ENCODE measurements around the gene TMEM87B. TPM values are rescaled to one million over a fixed set of nuclear protein-coding genes. Genes with fewer than 3 reads are reported as not detected.

The TMEM87B gene
- total RNA-seq, 1 donor = 112 TPM

GRCh38 chr2:112077814-112078213 is 22.7 kb downstream of the TMEM87B start:
- no peak for DNase-seq (ENCODE audit: low read depth)
- no peak overlapping the region for H3K4me3 ChIP-seq (ENCODE audit: low read depth, low read length)
- TF ChIP-seq CTCF (IDR thresholded peaks at IDR 0.05; ENCODE audit: insufficient read depth, low read depth, low read length) = no peak

- peak; percentile 58 for DNase-seq (ENCODE audit: low read depth)
- no peak overlapping the region for H3K4me3 ChIP-seq (ENCODE audit: low read depth, low read length)
- no peak for TF ChIP-seq CTCF (IDR thresholded peaks at IDR 0.05; ENCODE audit: insufficient read depth, low read depth, low read length)
These were observed 26.2 kb downstream of the TMEM87B start for GRCh38 chr2:112081262-112081661.

- H3K4me3 ChIP-seq (ENCODE audit: low read depth, low read length) = no peak overlapping the region
- TF ChIP-seq CTCF (IDR thresholded peaks at IDR 0.05; ENCODE audit: insufficient read depth, low read depth, low read length) = no peak
- DNase-seq (ENCODE audit: low read depth) = peak; percentile 91
These were observed 29.8 kb downstream of the TMEM87B start for GRCh38 chr2:112084689-112085374.

- TF ChIP-seq CTCF (IDR thresholded peaks at IDR 0.05; ENCODE audit: insufficient read depth, low read depth, low read length) = no peak
- H3K4me3 ChIP-seq (ENCODE audit: low read depth, low read length) = no peak overlapping the region
- no peak for DNase-seq (ENCODE audit: low read depth)
These were observed 30.3 kb downstream of the TMEM87B start for GRCh38 chr2:112085375-112085730.

GRCh38 chr2:112085916-112086669 is 31.0 kb downstream of the TMEM87B start:
- TF ChIP-seq CTCF (IDR thresholded peaks at IDR 0.05; ENCODE audit: insufficient read depth, low read depth, low read length) = no peak
- no peak for DNase-seq (ENCODE audit: low read depth)

GRCh38 chr2:112087346-112088020 is 32.4 kb downstream of the TMEM87B start:
- no peak for DNase-seq (ENCODE audit: low read depth)
- no peak for TF ChIP-seq CTCF (IDR thresholded peaks at IDR 0.05; ENCODE audit: insufficient read depth, low read depth, low read length)
- H3K4me3 ChIP-seq (ENCODE audit: low read depth, low read length) = no peak overlapping the region

More at GRCh38 chr2:112085916-112086669, 31.0 kb downstream of the TMEM87B start:
- H3K4me3 ChIP-seq (ENCODE audit: low read depth, low read length) = no peak overlapping the region
